HG03439 (cell line): ENCODE measurements around the gene FREY1.
A peak's percentile ranks its signal among the peaks of the same experiment; 100 is the strongest.
"Not testable (repeated sequence)": the region's sequence is repeated elsewhere in the genome, so short reads cannot be mapped to it uniquely, and the experiment has no call there.

Experiments used
- ATAC-seq: cut with Tn5 transposase; IDR thresholded peaks from one replicate; pipeline ENCODE4 v1.9.1; 2021; ENCODE audit warnings: mild to moderate bottlenecking, moderate library complexity; ENCODE audit not compliant: unreplicated experiment

Gene FREY1

GRCh38 chr11:45917623-45918330, 10.7 kb upstream of the FREY1 start, which contains the start of gene PEX16:
TSS of gene PEX16 (minus strand) at chr11:45917877. CDS start at chr11:45917811, 66 bp downstream.
- peak; percentile 80 for ATAC-seq

- peak; percentile 1 for ATAC-seq
Observed at GRCh38 chr11:45917286-45917622, 10.2 kb upstream of the FREY1 start.

- no peak for ATAC-seq
Observed at GRCh38 chr11:45915446-45915845, 8.4 kb upstream of the FREY1 start.

GRCh38 chr11:45913942-45914635, 7.0 kb upstream of the FREY1 start:
- ATAC-seq: no peak

- no peak for ATAC-seq
Observed at GRCh38 chr11:45913514-45913913, 6.4 kb upstream of the FREY1 start.

GRCh38 chr11:45910623-45911022, 3.6 kb upstream of the FREY1 start:
- ATAC-seq: no peak

- ATAC-seq: no peak
Observed at GRCh38 chr11:45909594-45910475, 2.8 kb upstream of the FREY1 start.

GRCh38 chr11:45907911-45908370, 870 bp upstream of the FREY1 start:
- ATAC-seq: no peak

- ATAC-seq: no peak
Observed at GRCh38 chr11:45906096-45906682, 882 bp downstream of the FREY1 start.

- not testable (repeated sequence) for ATAC-seq
Observed at GRCh38 chr11:45905576-45905975, 1.5 kb downstream of the FREY1 start.

- no peak for ATAC-seq
Observed at GRCh38 chr11:45905095-45905494, 2.0 kb downstream of the FREY1 start.

GRCh38 chr11:45904309-45904915, 2.7 kb downstream of the FREY1 start:
- ATAC-seq: no peak

GRCh38 chr11:45902452-45903380, 4.4 kb downstream of the FREY1 start:
- ATAC-seq: no peak

GRCh38 chr11:45901626-45902025, 5.4 kb downstream of the FREY1 start:
- no peak for ATAC-seq

GRCh38 chr11:45900916-45901617, 6.0 kb downstream of the FREY1 start:
- ATAC-seq: no peak

- ATAC-seq: not testable (repeated sequence)
Observed at GRCh38 chr11:45900175-45900800, 6.8 kb downstream of the FREY1 start.

- no peak for ATAC-seq
Observed at GRCh38 chr11:45899448-45900174, 7.5 kb downstream of the FREY1 start.

GRCh38 chr11:45899086-45899447, 8.0 kb downstream of the FREY1 start:
- no peak for ATAC-seq
